Stimulated activated CD4-positive, alpha-beta T cell treated with anti-CD3 and anti-CD28 coated beads, TNF-alpha, amount 100 ng/mL, for 1 hour (primary cell): Measurements from ENCODE around the gene INPP5E.
A peak's percentile ranks its signal among the peaks of the same experiment; 100 is the strongest.

Experiments
- DNase-seq, 3 donors: peaks; one replicate each; pipeline ENCODE4 v3.0.0-alpha.2; 2020; ENCODE audit warnings: low read depth in 3 of 3, low spot score in 1 of 3

Gene INPP5E

DNA sequence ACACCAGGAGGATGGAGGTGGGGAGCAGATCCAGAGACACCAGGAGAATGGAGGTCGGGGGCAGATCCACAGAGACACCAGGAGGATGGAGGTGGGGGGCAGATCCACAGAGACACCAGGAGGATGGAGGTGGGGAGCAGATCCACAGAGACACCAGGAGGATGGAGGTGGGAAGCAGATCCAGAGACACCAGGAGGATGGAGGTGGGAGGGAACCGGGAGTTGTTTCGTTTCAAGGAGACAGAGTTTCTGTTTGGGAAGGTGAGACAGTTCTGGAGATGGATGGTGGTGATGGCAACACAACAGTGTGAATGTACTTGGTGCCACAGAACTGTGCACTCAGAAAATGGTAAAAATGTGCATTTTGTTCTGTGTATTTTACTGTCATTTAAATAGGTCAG is 9.0 kb upstream of the INPP5E start:
- DNase-seq = no peak

DNA sequence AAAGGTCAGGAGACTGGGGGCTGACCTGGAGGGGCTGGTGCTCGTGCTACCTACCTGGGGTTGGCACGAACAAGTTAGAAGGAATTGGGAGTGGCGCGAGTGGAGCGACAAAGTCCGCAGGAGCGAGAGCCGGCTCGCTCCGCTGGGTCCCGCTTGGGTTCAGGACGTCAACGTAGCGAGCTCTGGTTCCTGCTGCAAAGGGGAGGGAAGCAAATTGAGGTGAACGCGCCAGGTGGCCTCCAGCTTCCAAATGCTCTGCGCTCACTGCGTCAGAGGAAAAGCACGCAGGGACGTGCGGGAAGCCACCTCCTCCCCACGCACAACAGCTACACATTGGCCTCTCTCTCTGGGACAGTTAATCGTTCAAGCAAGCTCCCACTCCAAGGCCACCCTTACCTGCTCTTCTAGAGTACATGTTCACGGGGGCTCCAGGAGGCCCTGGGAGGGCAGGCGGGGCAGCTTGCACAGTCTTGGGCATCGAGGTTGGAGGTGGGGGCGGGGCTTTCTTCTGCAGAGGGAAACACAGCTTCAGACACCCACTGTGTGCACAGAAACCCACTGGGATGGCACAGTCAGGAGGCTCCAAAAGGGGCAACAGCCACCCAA is 7.6 kb upstream of the INPP5E start:
- no peak for DNase-seq

DNA sequence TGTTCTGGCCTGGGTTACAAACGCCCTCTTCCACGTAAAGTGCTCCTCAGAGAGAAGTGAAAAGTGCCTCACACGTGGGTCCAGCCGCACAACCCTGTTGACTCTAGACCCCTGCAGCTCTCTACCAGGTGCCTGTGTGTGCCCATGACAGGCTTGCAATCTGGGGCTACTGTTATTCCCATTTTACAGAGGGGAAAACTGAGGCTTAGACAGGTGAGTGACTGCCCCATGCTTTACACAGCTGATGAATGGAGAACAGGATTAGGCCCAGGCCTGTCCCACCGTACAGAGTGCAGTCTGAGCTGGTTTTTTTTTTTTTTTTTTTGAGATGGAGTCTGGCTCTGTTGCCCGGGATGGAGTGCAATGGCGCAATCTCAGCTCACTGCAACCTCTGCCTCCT is 6.2 kb upstream of the INPP5E start:
- no peak for DNase-seq

DNA sequence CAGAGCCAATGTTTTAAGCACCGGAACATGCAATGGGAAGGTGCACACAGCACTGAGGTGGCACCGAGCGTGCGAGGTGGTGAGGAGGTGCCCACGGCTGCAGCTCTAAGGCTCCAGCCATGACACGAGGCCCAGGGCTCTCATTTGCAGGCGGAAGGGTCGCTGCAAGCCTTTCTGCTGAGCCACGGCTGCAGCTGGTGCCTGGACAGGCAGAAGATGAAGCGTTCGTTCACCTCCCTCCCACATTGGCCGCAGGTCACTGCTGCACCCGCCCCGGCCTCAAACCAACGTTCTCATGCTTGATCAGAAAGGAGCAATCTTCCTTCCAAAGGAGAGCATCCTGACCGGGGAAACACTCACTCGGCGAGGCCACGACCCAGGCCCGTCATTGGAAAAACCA is 4.5 kb upstream of the INPP5E start:
- DNase-seq = no peak

DNA sequence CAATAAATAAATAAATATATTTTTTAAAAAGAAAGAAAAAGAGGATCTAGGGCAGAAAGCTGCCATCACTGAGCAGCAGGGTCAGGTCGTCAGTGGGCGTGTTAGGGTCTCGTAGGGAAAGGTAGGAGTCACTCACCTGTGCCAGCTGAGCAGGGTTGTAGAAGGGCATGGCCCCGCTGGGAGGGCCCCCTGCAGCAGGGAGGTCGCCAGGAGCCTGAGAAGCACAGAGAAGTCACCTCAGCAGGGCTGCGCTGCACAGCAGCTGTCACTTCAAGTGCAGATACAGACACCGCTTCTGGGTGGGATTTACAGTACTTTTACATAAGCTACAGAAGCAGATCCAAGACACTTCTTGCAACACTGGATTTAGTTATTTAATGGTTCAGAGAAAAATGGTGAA is 4.0 kb upstream of the INPP5E start:
- DNase-seq = no peak

DNA sequence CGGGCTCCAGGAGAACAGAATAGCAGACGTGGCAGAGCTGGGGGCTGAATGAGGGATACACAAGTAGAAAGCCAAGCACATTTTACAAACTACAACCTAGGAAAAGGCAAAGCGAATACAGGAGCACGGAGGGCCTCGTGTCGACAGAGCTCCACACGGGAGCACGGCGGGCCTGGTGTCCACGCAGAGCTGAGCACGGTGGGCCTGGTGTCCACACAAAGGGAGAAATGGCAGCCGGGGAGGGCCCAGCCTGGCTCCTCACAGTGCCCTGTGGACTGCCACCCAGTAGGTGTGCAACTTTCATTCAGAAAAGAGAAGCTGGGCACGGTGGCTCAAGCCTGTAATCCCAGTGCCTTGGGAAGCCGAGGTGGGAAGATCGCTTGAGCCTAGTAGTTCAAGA is 3.4 kb upstream of the INPP5E start:
- no peak for DNase-seq

DNA sequence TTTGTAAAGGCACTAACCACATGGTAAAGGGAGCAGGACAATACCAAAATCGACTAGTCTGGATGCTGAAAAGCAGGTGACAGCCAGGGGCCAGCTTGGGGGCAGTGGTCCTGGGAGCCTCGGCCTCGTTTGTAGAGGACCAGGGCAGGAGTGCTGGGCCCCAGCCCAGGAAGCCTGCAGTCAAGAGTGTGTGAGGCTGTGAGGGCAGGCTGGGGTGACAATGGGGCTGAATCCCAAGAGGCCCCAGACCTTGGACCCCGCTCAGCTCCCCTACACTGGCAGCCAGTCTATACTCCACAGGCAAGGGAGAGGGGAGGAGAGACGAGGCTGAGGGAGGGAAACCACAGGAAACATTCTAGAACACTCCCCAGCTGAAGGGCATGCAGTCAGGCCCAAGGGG is 2.6 kb upstream of the INPP5E start:
- DNase-seq = no peak

DNA sequence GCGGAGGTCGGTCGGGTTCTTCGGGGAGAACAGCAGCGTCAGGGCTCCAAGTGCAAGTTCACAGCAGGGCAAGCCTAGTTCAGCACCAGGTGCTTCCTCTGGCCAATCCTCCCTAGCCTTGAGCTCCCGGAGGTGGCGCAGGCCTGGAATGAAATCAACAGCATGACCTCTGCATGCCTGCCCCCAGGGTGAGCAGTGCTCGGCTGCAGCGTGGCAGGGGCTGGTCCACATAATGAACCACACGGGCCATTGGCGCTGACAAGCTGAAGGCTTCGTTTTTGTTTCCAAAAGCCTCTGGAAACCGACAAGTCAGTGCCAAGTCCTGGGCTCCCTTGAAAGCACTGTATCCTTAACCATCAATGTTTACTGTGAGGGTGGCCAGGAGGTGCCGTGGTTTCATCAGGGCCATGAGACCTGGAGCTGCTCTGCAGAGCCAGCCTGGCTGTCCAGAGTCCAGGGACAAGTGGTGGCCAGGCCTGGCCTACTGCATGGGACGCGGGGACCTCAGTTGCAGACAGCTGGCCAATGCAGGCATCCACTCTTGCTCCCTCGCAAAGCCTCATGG is 2.1 kb upstream of the INPP5E start:
- no peak for DNase-seq

DNA sequence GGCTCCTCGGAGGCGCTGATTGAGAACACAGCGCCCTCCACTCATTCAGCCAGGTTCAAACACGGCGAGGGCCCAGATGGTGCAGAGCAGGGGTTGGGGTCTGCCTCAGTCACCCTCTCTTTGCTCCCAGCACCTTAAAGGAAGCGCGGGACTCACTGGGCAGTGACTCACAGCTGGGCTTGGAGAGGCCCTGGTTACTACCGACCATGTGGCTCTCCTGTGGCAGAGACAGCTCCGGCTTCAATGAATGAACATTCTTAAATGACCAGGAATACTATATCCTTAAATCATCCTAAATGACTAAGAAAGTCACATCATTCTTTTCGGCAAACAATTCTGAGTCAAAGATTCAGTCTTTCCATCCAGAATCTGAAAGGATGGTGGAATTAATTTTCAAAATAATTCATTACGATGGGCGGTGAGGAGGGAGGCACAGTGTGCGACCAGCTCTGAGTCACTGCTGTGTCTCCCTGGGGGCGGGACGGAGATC is 1.6 kb upstream of the INPP5E start:
- no peak for DNase-seq

DNA sequence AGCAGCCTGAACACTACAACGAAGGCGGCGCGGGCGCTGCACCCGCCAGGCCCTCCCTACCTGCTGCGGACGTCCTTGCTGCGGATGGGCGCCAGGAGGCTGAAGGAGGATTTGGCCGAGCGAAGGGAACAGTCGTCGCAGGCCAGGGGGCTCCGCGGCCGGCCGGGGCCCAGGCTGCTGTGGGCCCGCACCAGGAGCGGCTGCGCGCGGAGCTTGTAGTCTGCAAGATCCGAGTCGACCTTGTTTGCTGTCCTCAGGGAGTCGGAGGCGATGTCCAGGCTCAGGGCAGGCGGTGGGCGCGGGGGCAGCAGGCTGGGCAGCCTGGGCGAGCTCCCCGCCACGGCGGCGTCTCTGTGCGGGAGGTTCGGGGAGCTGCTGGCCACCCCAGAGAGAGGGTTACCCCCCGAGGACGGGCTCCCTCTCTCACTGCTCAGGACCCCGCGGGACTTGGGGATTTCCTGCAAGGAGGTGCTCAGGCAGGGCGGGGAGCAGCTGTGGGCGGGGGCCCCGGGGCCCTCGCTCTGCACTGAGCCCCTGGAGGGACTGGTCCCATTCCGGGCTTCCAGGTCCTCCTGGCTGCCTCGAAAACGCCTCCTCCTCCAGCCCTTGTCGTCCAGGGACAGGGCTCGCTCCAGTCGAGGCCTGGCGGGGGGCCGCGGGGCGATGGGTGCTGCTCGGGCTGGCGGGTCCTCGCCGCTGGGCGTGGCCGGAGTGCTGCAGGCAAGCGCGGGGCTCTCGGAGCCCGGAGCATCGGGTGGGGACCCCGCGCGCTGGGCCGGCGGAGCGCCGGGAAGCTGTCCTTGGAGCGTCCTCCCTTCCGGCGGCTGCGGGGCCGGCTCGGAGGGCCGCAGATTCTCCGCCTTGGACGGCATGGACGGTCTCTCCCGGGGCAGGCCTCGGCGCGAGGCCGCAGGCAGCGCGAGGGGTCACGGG is 831 bp downstream of the INPP5E start:
- DNase-seq = peak; percentile 20 to 40 (median 25)

DNA sequence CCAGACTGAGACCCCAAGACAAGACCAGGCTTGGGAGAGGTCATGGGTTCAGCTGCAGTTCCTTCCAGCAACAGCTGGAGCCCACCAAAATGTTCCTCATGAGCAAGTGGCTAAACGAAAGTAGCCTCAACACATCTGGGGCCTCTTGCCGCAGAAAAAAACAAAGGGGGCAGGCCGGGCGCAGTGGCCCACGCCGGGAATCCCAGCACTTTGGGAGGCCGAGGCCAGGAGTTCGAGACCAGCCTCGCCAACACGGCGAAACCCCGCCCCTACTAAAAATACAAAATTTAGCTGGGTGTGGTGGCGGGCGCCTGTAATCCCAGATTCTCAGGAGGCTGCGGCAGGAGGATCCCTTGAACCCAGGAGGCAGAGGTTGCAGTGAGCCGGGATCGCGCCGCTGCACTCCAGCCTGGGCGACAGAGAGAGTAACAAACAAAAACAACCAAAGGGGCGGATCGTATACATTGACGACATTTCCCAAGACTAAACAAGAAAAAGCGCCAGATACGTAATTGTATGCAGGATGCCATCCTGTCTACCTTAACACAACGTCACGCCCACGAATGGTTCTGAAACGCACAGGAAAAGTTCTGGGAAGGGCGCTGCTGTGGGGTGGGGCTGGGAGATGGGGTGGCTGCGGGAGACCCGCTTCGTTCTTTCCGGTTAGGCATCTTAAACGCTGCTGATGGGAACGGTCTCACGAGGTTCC is 1.7 kb downstream of the INPP5E start:
- DNase-seq = no peak

DNA sequence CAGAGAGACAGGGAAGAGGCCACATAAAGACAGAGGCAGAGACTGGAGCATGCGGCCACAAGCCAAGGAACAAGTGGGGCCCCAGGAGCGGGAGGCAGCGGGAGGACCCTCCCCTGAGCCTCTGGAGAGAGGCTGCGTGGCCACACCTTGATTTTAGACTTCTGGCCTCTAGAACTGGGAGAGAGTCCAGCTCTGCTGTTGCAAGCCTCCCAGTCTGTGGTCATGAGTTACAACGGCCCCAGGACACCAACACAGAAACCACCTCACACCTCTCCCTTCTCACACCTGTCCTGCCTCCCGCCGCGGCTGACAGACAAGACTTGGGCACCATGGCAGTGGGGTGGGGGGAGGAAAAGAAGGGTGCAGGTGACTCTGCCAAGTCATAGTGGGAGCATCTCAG is 2.2 kb downstream of the INPP5E start:
- DNase-seq = no peak

DNA sequence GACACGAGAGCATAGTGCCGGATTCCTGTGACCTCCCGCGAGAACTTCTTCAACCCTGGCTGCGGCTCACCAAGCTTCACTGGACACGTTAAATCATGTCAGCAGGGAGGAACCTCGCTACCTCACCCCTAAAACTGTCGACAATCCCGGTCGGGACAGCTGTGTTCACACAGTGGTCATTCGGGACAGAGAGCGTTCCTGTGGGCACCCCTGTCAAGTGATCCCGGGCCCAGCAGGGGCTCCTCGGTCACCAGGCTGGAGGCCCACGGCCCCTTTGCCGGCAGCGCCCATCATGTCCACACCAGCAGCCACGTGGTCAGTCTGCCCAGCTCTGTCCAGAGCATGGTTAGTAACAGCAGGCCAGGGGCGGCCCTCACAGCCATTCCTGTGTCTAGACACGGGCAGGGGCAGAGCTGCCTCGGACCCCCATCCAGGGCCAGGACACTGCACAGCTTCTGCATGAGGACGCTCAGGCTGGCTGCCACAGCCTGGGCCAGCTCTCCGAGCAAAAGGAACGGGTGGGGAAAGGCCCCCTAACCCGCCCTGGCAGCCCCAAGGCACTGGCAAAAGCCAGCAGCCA is 3.5 kb downstream of the INPP5E start:
- DNase-seq = no peak

DNA sequence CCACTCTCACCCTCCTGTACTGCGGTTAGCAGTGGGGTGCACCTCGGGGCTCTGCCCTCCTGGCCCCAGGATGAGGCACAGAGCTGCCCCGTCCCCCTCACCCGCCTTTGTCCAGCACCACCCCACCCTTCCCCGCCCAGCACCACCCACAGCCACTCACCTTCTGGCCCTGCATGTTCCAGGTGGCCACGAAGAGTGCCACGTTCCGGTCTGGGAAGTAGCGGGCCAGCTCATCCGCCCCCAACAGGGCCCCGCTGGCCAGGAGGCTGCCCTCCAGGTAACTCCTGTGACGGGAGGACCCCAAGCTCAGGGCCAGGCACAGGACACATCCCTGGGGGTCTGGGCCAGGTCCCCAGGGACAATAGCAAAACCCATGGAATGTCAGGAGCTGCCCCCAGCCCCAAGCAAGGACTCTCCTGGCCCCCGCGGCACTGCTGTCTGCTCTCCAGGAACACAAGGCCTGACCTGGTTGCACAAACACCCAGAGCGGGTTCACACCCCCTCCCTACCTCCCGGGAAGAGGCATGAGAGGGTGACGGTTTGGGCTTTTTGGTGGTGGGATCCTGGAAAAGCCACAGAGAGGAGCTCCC is 5.0 kb downstream of the INPP5E start:
- no peak for DNase-seq

DNA sequence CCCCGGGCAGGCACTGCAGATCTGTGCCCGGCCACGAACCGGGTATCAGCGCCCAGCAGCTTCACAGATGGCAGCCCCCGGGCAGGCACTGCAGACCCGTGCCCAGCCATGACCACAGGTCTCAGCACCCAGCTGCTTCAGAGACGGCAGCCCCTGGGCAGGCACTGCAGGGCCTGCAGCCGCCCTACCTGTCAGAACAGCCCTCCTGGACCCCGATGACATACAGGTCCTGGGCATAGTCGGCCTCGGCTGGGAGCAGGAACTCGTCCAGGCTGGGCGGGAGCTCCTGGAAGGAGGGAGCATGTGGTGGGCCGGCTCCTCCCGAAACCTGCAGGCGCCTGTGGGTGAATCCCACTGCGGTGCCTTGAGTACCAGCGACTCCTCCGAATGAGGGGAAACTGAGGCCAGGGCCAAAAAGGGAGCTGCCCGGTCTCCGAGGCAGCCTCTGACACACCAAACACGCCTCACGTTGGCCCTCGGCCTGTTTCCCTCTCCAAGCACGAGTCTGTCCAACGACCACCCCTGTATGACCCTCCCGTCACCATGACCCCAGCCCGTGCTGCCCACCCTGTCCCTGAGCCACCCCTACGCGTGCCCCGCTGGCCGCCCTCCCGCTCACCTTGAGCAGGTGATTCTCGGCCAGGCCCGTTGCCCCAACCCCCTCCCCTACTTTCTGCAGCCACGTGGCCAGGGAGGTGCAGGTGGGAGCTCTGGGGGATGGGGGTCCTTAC is 5.6 kb downstream of the INPP5E start:
- no peak for DNase-seq

DNA sequence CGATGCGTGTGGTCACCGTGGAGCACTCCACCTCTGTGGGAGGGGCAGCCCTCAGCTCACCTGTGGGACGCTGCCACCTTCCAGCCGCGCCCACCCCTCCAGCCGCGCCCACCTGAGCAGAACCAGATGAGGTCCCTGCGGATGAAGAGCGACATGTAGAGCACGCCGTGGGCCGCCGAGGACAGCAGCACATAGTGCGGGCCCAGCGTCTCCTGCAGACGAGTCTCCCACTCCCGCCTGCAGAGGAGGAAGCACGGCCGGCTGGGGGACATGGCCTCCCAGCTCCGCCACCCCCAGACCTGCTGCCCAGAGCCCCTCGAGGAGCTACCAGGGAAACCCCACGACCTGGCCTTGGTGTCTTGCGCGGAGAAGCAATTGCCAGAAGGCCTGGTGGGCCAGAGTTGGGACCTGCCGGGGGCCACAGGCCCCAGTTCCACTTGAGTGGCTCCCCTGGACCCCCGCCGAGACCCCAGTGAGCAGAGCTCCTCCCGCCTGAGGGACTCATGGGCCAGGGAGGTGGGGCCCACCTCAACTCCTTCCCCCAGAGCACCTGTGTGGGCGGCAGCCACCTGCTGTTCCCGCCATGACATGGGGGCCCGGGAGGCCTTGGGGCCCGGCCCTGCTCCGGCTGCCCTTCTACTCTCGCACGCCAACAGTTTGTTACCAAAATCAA is 6.5 kb downstream of the INPP5E start:
- no peak for DNase-seq

DNA sequence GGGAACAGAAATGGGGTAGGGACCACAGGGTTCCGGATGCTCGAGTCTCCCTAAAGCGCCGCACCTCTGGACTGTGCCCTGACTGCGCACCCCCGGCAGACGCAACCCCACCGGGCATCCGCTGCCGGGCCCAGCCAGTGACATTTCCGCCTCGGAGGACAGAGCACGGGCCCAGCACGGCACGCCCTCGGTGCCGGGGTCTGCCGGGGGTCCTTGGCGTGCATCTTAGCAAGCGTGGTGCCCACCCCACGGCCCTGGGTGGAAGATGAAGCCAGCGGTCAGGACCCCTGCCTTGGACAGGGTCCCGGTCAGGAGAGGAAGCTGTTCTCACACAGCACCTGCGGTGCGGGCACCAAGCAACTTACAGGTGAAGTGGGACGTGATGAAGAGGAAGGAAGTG is 7.1 kb downstream of the INPP5E start:
- DNase-seq = no peak

DNA sequence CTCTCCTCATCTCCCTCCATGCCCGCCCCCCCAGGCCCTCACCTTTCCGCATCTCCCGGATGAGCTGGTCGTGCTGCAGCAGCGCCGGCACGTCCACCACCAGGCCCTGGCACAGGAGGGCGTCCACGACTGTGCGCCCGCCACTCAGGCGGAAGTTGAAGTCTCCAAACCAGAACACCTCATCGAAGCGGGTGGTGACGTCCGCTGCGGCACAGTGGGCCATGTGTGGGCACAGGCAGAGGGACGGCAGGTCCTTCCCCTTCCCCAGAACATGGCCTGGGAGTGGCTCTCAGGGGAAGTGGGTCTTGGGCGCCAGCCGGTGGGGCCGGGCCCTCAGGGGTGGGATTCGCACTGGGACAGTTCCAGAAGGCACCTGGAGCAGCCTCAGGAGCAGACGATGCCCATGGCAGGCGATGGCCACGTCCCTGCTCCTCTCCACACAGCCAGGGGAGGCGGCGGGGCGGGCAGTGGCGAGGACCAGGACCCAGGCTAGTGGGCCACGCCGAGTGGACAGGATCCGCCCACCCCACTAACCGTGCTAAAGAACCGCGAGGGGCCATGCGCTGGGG is 7.8 kb downstream of the INPP5E start:
- no peak for DNase-seq

DNA sequence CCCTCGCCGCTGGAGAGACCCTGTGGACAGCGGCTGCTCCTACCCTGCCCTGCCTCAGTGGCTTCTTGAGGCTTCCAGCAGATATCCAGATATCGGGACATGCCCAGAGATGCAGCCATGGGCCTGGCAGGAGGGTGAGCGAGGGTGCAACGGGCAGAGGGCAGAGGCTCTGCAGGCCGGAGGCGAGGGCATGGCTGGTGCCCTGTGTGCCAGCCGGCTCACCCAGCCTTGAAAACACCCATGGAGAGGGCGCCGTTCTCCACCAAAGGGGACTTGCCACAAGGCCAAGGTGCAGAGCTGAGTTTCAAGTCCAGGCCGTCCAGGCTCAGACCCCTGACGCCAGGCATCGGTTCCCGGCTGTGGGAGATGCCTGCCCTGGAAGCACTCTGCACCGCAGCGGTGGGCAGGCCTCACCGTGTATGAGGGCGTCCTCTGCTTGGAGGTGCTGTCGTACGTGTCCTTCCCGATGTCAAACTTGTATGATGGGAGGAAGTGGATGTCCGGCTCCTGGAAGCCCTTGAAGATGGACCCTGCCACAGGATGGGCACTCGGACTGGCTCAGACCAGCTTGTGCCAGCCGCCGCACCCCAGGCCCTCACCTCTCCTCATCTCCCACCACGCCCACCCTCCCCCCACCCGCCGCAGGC is 8.9 kb downstream of the INPP5E start:
- DNase-seq = no peak
